Cardiac muscle cell (in vitro differentiated cells and primary cell): ENCODE data around the gene CCBE1. TPM values are rescaled to one million over a fixed set of nuclear protein-coding genes. Genes with fewer than 3 reads are reported as not detected.

Source experiments
- DNase-seq, 2 donors: peaks; one replicate each; pipeline versions ENCODE4 v3.0.0 to v3.0.0-alpha.2; 2010 to 2017; ENCODE audit warnings: low read depth in 1 of 2, low spot score in 1 of 2
- H3K27ac ChIP-seq: fragments of 200-600 bp; sonication (generic); 2 replicates; pipeline ENCODE4 v1.5.1; 2016
- H3K27me3 ChIP-seq: fragments of 200-600 bp; sonication (generic); 2 replicates; pipeline ENCODE4 v1.6.0; 2016; ENCODE audit warnings: control low read depth
- H3K36me3 ChIP-seq: fragments of 200-600 bp; sonication (generic); 2 replicates; pipeline ENCODE4 v1.5.1; 2016; ENCODE audit warnings: control low read depth
- H3K4me1 ChIP-seq: fragments of 200-600 bp; sonication (generic); 2 replicates; pipeline ENCODE4 v1.8.1; 2017; ENCODE audit warnings: low read depth, mild to moderate bottlenecking, mixed run types
- H3K4me3 ChIP-seq: fragments of 200-600 bp; sonication (generic); 2 replicates; pipeline ENCODE4 v1.5.1; 2016; ENCODE audit warnings: mild to moderate bottlenecking
- H3K9me3 ChIP-seq: fragments of 200-600 bp; sonication (generic); 2 replicates; pipeline ENCODE4 v1.5.1; 2017; ENCODE audit warnings: low read depth, mild to moderate bottlenecking, control low read depth
- CTCF ChIP-seq: IDR thresholded peaks from 2 replicates; pipeline ENCODE4 v1.5.1; 2012; ENCODE audit warnings: low read depth, mild to moderate bottlenecking, low read length
- polyA plus RNA-seq: library from polyadenylated mRNA; unstranded; fragments of >200 nt; fragmentation: Nextera tagmentation; extraction: Ambion mirVana; gene quantifications from 2 replicates; pipeline ENCODE4 v1.2.1, GENCODE V29; 2016
- total RNA-seq: library from RNA; depleted of rRNA; stranded (reverse); fragments of >200 nt; gene quantifications from 2 replicates; pipeline ENCODE4 v1.2.3, GENCODE V29; 2016

Gene CCBE1
- total and polyA plus RNA-seq, 2 experiments from 2014 or later, result 1.5 to 3.7 TPM

GRCh38 chr18:59582395-59582794, 114.8 kb downstream of the CCBE1 start:
- Histone ChIP-seq H3K36me3 (no peaks in the 10 kb centered on the region), H3K4me3 (no peak overlapping the region), H3K4me1 (peaks cover 11% of the 10 kb centered on the region), H3K9me3 (no peaks in the 10 kb centered on the region), H3K27ac (no peak overlapping the region), H3K27me3 (peaks cover under 1% of the 10 kb centered on the region)
- TF ChIP-seq CTCF, result no peak
- DNase-seq, result peak; percentile 17 to 20

- TF ChIP-seq CTCF, result no peak
- H3K27me3 ChIP-seq, result peaks cover 10% of the 10 kb centered on the region
- no peaks in the 10 kb centered on the region for H3K36me3 ChIP-seq
Observed at GRCh38 chr18:59579509-59579908, 117.7 kb downstream of the CCBE1 start.

GRCh38 chr18:59577386-59577655, 119.9 kb downstream of the CCBE1 start:
- no peak for DNase-seq
- TF ChIP-seq CTCF, result no peak
- H3K36me3 ChIP-seq, result no peaks in the 10 kb centered on the region
- H3K9me3 ChIP-seq, result no peaks in the 10 kb centered on the region
- H3K27me3 ChIP-seq, result peaks cover 10% of the 10 kb centered on the region
- peaks cover 6% of the 10 kb centered on the region for H3K4me1 ChIP-seq
- no peak overlapping the region for H3K4me3 ChIP-seq
- no peak overlapping the region for H3K27ac ChIP-seq

More at GRCh38 chr18:59579509-59579908, 117.7 kb downstream of the CCBE1 start:
- DNase-seq, result no peak
- peaks cover 11% of the 10 kb centered on the region for H3K4me1 ChIP-seq
- H3K27ac ChIP-seq, result no peak overlapping the region
- H3K4me3 ChIP-seq, result no peak overlapping the region
- no peaks in the 10 kb centered on the region for H3K9me3 ChIP-seq

- Histone ChIP-seq H3K4me1 (peaks cover 3% of the 10 kb centered on the region), H3K27me3 (peaks cover 10% of the 10 kb centered on the region), H3K36me3 (no peaks in the 10 kb centered on the region), H3K4me3 (no peak overlapping the region), H3K9me3 (no peaks in the 10 kb centered on the region), H3K27ac (no peak overlapping the region)
- no peak for DNase-seq
- TF ChIP-seq CTCF, result no peak
Observed at GRCh38 chr18:59576541-59577385, 120.5 kb downstream of the CCBE1 start.

GRCh38 chr18:59575995-59576394, 121.2 kb downstream of the CCBE1 start:
- no peaks in the 10 kb centered on the region for H3K9me3 ChIP-seq
- peaks cover 3% of the 10 kb centered on the region for H3K4me1 ChIP-seq
- no peaks in the 10 kb centered on the region for H3K36me3 ChIP-seq
- no peak overlapping the region for H3K27ac ChIP-seq
- no peak for DNase-seq
- TF ChIP-seq CTCF, result no peak
- H3K4me3 ChIP-seq, result no peak overlapping the region
- H3K27me3 ChIP-seq, result peaks cover 10% of the 10 kb centered on the region
